HUDEP-2 (cell line): ENCODE results near the gene BRD1.

Source experiments
- DNase-seq, 76 experiments: peaks; one replicate each; lab custom pipeline; 2025; ENCODE audit not compliant: unreplicated experiment in 76 of 76; lab: John Stamatoyannopoulos, UW

The BRD1 gene

GRCh38 chr22:49754696-49755630, 72.7 kb downstream of the BRD1 start:
- no peak for DNase-seq

- no peak for DNase-seq
Measured at GRCh38 chr22:49753961-49754695, 73.5 kb downstream of the BRD1 start.

- no peak for DNase-seq
Measured at GRCh38 chr22:49753276-49753890, 74.3 kb downstream of the BRD1 start.

- no peak for DNase-seq
Measured at GRCh38 chr22:49752598-49753091, 75.0 kb downstream of the BRD1 start.

GRCh38 chr22:49751966-49752597, 75.6 kb downstream of the BRD1 start:
- DNase-seq, result no peak

GRCh38 chr22:49751318-49751965, 76.2 kb downstream of the BRD1 start:
- DNase-seq, result no peak

GRCh38 chr22:49749885-49750510, 77.7 kb downstream of the BRD1 start:
- no peak for DNase-seq

- DNase-seq, result no peak
Measured at GRCh38 chr22:49749227-49749626, 78.4 kb downstream of the BRD1 start.

GRCh38 chr22:49748514-49748913, 79.2 kb downstream of the BRD1 start:
- no peak for DNase-seq

- no peak for DNase-seq
Measured at GRCh38 chr22:49747716-49748115, 80.0 kb downstream of the BRD1 start.

- no peak for DNase-seq
Measured at GRCh38 chr22:49747130-49747529, 80.5 kb downstream of the BRD1 start.

- DNase-seq, result no peak
Measured at GRCh38 chr22:49746065-49746464, 81.6 kb downstream of the BRD1 start.

- no peak for DNase-seq
Measured at GRCh38 chr22:49740242-49740641, 87.4 kb downstream of the BRD1 start.

- no peak for DNase-seq
Measured at GRCh38 chr22:49739138-49739537, 88.5 kb downstream of the BRD1 start.

GRCh38 chr22:49738566-49738965, 89.1 kb downstream of the BRD1 start:
- no peak for DNase-seq

GRCh38 chr22:49738006-49738405, 89.7 kb downstream of the BRD1 start:
- DNase-seq, result no peak

- DNase-seq, result no peak
Measured at GRCh38 chr22:49737101-49737551, 90.5 kb downstream of the BRD1 start.

GRCh38 chr22:49736538-49736937, 91.1 kb downstream of the BRD1 start:
- DNase-seq, result no peak

GRCh38 chr22:49735901-49736421, 91.7 kb downstream of the BRD1 start:
- no peak for DNase-seq
